Bone marrow (tissue), 2 donors: ENCODE results near the gene BAD.
"Not testable (repeated sequence)": the region's sequence is repeated elsewhere in the genome, so short reads cannot be mapped to it uniquely, and the experiment has no call there.

ENCODE experiments used
- DNase-seq, 2 donors: peaks; one replicate each; lab custom pipeline; 2025; lab: John Stamatoyannopoulos, UW

BAD gene

GRCh38 chr11:64256300-64256699 is 28.2 kb downstream of the BAD start:
- no peak for DNase-seq

GRCh38 chr11:64255135-64256128 is 29.0 kb downstream of the BAD start:
- no peak for DNase-seq

GRCh38 chr11:64254326-64254725 is 30.1 kb downstream of the BAD start:
- DNase-seq, result no peak

GRCh38 chr11:64253481-64253880 is 31.0 kb downstream of the BAD start:
- no peak for DNase-seq

GRCh38 chr11:64253043-64253442 is 31.4 kb downstream of the BAD start:
- DNase-seq, result no peak

GRCh38 chr11:64252003-64252872 is 32.2 kb downstream of the BAD start:
- DNase-seq, result no peak

- no peak for DNase-seq
These were observed 32.8 kb downstream of the BAD start for GRCh38 chr11:64251753-64252002.

- peak in 1 of 2 donors; percentile 53 for DNase-seq
These were observed 33.3 kb downstream of the BAD start, which contains the start of gene PLCB3 for GRCh38 chr11:64251016-64251752. Gene PLCB3, plus strand, starts transcription at chr11:64251530. Its CDS starts 120 bp downstream, at chr11:64251650.

GRCh38 chr11:64250415-64251015 is 34.0 kb downstream of the BAD start:
- DNase-seq, result no peak

GRCh38 chr11:64249563-64250414 is 34.7 kb downstream of the BAD start:
- no peak for DNase-seq

GRCh38 chr11:64249038-64249437 is 35.4 kb downstream of the BAD start:
- DNase-seq, result no peak

- no peak for DNase-seq
These were observed 35.9 kb downstream of the BAD start for GRCh38 chr11:64248578-64248977.

GRCh38 chr11:64247729-64248531 is 36.5 kb downstream of the BAD start:
- no peak for DNase-seq

GRCh38 chr11:64246871-64247728 is 37.4 kb downstream of the BAD start, which contains the start of gene PPP1R14B:
Gene PPP1R14B, minus strand, starts transcription at chr11:64246943. Its CDS starts 270 bp downstream, at chr11:64246673.
- peak; percentile 54 to 66 for DNase-seq

GRCh38 chr11:64246621-64246870 is 37.9 kb downstream of the BAD start:
- DNase-seq, result not testable (repeated sequence)

GRCh38 chr11:64245797-64246620 is 38.5 kb downstream of the BAD start:
- peak; percentile 49 to 91 for DNase-seq

- peak in 1 of 2 donors; percentile 91 for DNase-seq
These were observed 39.1 kb downstream of the BAD start for GRCh38 chr11:64245401-64245796.

GRCh38 chr11:64244966-64245365 is 39.5 kb downstream of the BAD start:
- DNase-seq, result no peak
